ENCODE data around the gene ANTXRL.
"Not testable (repeated sequence)": the region's sequence is repeated elsewhere in the genome, so short reads cannot be mapped to it uniquely, and the experiment has no call there.

DNA sequence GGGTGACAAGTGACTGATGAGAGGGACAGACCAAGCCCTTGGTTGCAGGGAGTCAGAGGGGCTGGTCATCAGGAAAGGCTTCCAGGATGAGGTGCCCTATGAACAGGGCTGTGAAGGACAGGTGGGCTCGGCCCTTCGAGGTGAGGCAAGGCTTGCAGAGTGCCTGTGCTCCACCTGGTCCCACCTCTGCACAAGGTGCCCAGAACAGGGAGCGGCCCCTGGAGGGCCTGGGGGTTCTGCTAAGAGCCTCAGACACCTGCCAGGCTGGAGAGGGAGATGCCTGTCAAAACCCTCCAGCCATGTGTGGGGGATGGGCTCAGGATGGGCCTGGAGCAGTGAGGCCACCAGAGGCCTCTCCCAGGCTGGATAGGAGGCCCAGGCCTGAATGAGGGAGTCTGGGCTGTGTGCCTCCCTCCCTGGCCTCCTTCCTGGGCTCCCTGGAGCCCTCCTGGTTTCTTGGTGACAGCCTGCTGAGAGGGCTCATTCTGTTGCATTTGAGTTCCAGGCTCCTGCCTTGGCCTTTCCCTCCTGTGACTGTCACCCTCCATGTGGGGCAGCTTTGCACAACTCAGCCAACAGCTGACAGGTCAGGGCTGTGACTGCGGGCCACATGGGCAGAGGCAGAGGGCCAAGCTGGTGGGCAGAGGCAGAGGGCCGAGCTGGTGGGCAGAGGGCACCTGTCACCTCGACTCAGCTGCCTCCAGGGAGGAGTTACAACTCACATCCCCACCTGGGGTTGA is 21.1 kb upstream of the ANTXRL start:
- TF ChIP-seq, protein P1, sequence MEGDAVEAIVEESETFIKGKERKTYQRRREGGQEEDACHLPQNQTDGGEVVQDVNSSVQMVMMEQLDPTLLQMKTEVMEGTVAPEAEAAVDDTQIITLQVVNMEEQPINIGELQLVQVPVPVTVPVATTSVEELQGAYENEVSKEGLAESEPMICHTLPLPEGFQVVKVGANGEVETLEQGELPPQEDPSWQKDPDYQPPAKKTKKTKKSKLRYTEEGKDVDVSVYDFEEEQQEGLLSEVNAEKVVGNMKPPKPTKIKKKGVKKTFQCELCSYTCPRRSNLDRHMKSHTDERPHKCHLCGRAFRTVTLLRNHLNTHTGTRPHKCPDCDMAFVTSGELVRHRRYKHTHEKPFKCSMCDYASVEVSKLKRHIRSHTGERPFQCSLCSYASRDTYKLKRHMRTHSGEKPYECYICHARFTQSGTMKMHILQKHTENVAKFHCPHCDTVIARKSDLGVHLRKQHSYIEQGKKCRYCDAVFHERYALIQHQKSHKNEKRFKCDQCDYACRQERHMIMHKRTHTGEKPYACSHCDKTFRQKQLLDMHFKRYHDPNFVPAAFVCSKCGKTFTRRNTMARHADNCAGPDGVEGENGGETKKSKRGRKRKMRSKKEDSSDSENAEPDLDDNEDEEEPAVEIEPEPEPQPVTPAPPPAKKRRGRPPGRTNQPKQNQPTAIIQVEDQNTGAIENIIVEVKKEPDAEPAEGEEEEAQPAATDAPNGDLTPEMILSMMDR (IDR thresholded peaks at IDR 0.05) = not testable (repeated sequence)
- TF ChIP-seq POLR2A (IDR thresholded peaks at IDR 0.05) = not testable (repeated sequence)

All from lower leg skin (tissue), 3 donors.